Stimulated activated CD4-positive, alpha-beta T cell treated with anti-CD3 and anti-CD28 coated beads, Interleukin-15, amount 100 ng/mL, for 48 hours (primary cell): Measurements from ENCODE around the gene ACIN1.

ENCODE experiments used
- DNase-seq, 2 donors: peaks; one replicate each; pipeline ENCODE4 v3.0.0-alpha.2; 2020; ENCODE audit warnings: low read depth in 2 of 2

Gene ACIN1

GRCh38 chr14:23104591-23105347, 9.8 kb upstream of the ACIN1 start, which contains the start of gene CIROP:
CIROP (minus strand) TSS chr14:23104989; CDS start chr14:23104920, 69 bp downstream.
- no peak for DNase-seq

DNA sequence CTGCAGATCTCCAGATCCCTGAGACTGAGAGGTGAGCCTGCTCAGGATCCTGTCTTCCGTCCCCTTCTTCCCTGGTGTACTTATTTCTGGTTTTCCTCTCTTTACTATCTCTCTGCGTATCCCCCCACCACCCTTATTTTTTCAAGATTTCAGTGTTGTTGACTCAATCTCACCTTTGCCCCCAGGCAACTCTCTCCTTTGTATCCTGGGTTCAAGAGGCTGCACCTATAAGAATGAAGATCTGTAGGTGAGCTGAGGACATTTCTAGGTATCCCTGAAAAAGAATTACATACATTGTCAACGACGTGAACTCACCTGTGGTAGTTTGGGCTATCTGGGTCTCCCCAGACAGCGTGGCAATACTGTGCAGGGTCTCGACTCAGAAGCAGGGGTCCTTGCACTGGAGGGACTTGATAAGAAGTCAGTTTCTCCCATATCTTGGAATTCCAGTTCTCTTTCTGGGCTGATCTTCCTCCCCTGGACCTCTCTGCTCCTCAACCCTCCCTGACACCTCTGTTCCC, 9.2 kb upstream of the ACIN1 start:
- no peak for DNase-seq

GRCh38 chr14:23103581-23103980, 8.6 kb upstream of the ACIN1 start:
- no peak for DNase-seq

DNA sequence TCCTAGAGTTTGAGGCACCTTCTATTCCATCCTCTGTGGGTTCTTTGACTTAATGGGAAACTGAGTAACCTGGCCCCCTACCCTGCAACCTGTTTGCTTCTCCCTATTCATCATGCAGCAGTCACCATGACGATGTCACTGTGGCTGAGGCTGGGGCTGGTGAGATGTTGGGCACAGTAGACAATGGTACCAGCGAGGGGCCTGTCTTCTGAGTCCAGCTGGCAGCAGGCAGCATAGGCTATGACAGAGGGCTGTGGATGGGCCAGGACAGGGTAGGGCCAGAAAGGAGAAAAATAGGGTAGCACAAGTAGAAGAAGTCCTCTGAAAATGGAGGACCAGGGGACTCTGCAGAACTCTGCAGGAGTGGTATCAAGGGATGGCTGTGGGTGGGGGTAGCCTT, 7.9 kb upstream of the ACIN1 start:
- no peak for DNase-seq

- no peak for DNase-seq
Measured at GRCh38 chr14:23101986-23102625, 7.2 kb upstream of the ACIN1 start.

DNA sequence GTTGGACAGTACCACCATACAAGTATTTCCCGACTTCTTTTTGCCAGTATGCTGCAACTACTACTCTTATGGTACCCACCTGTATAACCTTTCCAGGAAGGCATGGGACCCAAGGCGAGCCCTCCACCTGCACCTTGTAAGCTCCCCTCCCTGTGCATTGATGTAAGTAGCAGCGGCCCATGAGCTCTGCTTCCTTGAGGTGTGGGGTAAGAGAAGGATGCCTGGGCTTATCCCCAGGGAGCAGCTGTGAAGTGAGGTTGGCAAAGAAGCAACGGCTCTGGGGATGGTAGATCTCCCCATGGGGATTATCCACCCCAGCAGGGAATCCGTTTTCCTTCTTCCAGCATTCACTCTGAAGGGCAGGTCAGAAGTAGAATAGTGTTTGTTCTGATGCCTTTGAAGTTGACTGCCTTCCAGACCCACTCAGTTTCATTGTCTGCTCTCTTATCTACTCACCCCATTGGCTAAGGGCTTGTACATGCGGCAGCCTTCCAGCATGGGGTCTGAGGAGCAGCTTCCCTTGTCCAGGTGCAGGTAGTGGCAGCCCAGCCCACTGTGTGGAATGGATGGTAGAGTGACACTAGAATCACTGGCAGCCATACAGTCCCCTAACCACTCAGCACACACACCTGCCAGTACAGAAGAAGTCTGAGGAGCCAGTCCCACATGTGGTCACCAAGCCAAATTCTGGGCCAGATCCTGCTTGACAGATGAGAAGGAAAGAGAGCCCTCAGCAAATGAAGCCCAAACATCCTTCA, 6.5 kb upstream of the ACIN1 start:
- DNase-seq, result no peak

GRCh38 chr14:23099212-23099861, 4.4 kb upstream of the ACIN1 start:
- DNase-seq, result no peak

DNA sequence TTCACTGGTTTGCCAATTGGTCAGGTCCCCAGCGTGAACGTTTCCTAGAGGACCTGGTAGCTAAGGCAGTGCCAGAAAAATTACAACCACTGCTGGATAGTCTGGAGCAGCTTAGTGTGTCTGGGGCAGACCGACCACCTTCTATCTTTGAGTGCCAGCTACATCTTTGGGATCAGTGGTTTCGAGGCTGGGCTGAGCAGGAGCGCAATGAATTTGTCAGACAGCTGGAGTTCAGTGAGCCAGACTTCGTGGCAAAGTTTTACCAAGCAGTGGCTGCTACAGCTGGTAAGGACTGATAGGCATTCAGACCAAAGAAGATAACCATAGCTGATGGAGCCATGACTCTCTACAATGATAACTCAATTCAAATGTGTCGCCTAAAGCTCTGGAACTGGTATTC, 2.9 kb upstream of the ACIN1 start:
- no peak for DNase-seq

DNA sequence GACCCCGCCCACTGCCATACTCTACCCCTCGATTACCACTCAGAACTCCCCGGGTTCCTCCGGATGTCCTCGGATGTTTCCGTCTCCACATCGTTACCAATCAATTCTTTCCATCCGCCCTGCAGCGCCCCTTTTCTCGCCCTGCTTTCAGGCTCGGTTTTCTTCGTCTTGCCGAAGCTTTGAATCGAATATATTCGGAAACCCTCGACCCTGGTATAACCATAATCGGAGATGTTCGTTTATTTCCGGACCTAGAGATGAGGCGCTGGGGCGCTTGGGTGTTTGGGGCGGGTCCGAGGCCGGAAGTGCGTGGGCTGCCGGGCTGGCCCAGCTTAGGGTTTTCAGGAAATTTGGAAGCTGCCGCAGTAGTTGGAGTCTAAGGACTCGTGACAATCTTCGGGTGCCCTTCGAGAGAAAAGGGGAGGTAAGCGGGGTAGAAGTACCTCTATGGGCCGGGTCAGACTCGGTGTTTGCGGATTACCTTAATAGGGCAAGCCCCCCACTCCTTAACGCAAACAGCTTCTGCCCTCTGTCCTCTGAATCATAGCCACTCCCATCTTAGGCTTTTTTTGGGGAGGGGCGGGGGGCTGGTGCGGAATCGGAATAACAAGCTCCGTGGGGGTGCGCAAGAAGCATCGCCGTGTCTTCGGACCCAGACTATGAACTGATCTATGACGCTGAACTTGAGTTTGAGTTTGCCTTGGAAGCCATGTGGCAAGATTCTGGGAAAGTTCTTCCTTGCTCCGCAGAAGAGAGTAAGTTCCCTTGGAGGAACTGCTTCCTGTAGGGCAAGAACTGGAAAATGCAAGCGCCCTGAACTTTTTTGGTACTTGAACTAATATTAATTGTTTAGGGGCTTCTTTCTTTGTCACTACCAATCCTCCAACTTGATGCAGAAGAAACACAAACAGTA, 516 bp upstream of the ACIN1 start, which contains the start of gene C14orf119:
Gene C14orf119 (plus strand): TSS at position 310 of the 913 bp plus-strand sequence. CDS start 2,154 bp downstream, outside the sequence.
- DNase-seq, result peak; percentile 99 to 100

- no peak for DNase-seq
Measured at GRCh38 chr14:23093991-23094665, 808 bp downstream of the ACIN1 start.

DNA sequence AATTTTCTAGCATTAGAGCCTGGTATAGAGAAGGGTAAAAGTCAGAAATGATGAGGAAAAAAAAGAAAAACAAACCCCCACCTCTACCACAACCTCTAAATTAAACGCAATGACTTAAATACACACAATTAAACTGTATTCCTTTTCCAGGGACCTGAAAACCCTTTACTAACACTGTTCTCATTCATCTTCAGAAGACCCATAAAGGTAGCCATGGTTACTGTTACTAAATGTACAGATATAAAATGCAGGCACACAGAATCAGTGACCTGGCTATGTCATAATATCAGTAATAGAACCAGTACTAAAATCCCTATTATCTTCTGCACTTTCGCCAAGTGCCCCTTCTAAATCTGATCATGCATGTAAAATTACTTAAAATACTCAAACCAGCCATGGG, 1.4 kb downstream of the ACIN1 start:
- no peak for DNase-seq

GRCh38 chr14:23093104-23093503, 1.8 kb downstream of the ACIN1 start:
- no peak for DNase-seq

DNA sequence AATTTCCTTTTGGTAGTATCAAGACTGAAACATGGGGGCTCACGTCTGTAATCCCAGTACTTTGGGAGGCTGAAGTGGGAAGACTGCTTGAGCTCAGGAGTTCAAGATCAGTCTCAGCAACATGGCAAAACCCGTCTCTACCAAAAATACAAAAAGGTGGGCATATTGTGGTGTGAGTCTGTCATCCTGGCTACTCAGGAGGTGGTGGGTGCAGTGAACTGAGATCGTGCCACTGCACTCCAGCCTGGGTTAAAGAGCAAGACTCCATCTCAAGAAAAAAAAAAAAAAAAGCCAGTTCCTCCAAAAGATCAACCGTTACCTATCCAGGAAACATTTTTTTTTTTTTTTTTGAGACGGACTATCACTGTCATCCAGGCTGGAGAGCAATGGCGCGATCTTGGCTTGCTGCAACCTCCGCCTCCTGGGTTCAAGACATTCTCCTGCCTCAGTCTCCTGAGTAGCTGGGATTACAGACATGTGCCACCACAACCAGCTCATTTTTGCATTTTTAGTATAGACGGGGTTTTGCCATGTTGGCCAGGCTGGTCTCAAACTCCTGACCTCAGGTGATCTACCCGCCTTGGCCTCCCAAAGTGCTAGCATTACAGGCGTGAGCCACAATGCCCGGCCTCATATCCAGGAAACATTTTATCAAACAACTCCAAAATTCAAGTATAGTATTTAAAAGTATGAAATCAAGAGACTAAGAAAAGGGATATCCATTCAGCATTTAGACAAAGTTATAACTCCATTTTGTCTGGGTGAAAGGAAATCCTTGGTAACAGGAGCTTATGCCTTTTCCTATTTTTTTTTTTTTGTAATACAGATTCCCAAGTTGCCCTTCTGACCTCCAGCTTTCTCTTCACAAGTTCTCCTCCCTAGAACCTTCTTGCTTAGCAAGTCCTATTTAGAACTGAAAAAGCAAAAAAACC, 3.4 kb downstream of the ACIN1 start:
- DNase-seq, result no peak

GRCh38 chr14:23090254-23090636, 4.7 kb downstream of the ACIN1 start:
- DNase-seq, result no peak

GRCh38 chr14:23089498-23090253, 5.3 kb downstream of the ACIN1 start:
- DNase-seq, result no peak

DNA sequence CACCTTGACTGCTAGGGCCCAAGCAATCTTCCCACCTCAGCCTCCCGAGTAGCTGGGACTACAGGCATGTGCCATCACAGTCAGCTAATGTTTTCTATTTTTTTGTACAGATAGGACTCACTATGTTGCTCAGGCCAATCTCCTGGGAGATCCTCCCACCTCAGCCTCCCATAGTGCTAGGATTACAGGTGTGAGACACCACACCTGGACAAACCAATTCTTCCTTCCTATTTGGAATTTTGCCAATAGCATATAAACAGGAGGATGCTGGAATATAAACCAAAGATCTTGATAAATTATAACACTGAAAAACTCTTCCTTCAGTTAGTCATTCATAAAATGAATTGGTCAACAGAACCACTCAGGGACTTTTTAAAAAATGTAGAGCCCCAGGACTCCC, 8.4 kb downstream of the ACIN1 start:
- DNase-seq, result no peak

- DNase-seq, result no peak
Measured at GRCh38 chr14:23085458-23085857, 9.5 kb downstream of the ACIN1 start.

GRCh38 chr14:23080474-23080873, 14.5 kb downstream of the ACIN1 start:
- no peak for DNase-seq
